ENCODE results near the gene WDR33.

Gene WDR33

DNA sequence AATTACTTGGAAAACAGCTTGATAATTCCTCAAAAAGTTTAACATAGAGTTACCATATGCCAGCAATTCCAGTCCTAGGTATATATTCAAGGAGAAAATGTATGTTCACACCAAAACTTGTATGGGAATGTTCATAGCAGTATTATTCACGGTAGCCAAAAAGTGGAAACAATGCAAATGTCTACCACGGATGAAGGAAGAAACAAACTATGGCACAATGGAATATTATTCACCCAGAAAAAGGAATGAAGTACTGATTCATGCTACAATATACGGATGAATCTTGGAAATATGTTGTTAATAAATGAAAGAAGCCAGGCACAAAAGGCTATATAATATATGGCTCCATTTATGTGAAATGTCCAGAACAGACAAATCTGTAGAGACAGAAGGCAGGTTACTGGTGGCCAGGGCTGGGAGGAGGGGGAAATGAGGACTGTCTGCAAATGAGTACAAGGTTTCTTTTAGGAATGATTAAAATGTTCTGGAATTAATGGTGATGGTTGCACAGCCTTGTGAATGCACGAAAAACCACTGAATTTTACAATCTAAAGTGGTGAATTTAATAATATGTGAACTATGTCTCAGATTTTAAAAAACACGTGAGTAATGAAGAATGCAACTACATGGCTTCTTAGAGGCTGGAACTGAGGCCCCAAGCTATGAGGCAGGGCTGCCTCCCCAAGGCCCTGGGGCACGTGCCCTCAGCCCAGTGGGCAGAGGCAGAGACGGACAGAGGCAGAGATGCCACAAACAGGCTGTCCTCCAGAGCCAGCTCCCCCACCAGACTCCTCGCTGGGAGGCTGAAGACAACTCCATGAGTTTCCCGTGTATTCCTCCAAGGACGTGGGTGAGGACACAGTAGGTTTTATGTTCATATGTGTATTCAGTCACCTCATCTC lies 140.7 kb downstream of the WDR33 start:
- TF ChIP-seq, protein P1, sequence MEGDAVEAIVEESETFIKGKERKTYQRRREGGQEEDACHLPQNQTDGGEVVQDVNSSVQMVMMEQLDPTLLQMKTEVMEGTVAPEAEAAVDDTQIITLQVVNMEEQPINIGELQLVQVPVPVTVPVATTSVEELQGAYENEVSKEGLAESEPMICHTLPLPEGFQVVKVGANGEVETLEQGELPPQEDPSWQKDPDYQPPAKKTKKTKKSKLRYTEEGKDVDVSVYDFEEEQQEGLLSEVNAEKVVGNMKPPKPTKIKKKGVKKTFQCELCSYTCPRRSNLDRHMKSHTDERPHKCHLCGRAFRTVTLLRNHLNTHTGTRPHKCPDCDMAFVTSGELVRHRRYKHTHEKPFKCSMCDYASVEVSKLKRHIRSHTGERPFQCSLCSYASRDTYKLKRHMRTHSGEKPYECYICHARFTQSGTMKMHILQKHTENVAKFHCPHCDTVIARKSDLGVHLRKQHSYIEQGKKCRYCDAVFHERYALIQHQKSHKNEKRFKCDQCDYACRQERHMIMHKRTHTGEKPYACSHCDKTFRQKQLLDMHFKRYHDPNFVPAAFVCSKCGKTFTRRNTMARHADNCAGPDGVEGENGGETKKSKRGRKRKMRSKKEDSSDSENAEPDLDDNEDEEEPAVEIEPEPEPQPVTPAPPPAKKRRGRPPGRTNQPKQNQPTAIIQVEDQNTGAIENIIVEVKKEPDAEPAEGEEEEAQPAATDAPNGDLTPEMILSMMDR (IDR thresholded peaks at IDR 0.05; ENCODE audit: extremely low read depth, missing control alignments) = no peak
- DNase-seq (ENCODE audit: low spot score) = no peak

DNA sequence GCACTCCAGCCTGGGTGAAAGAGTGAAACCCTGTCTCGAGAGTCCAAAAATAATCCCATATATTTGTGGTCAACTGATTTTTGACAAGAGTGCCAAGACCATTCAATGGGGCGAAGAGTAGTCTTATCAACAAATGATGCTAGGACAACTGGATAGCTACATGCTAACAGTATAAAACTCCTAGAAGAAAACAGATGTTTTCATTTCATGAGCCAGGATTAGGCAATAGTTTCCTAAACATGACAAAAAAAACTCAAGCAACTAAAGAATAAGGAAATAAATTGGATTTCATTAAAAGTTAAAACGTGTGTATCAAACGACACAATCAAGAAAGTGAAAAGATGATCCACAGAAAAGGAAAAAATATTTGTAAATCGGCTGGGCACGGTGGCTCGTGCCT lies 141.9 kb downstream of the WDR33 start:
- DNase-seq (ENCODE audit: low spot score) = no peak
- TF ChIP-seq, protein P1 (IDR thresholded peaks at IDR 0.05; ENCODE audit: extremely low read depth, missing control alignments) = no peak

DNA sequence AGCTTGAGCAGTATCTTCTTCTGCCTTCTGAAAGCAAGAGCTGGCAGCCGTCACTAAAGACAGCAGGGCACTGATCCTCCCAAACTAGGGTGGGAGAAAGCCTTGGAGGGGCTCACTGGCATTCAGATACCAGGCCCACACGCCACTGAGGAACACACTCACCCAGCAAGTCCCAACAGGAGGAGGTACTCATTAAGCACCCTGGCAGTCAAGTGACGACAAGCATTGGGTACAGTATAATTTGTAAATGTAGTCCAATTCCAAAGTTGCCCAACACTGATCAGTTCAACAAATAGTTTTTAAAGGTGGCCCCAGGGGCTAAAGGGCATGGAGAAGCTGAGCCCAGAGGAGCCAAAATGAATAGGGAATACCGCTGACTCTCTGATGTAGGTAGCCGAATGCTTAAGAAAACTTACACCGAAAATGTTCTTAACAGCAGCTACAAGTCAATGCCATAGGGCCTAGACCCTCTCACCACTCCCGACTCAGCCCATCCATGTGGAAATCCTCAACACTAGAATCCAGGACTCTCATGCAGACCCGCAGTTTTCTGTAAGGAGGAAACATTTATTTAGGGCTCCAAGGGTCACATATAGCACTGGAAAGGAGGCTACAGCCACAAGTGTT lies 145.6 kb downstream of the WDR33 start:
- DNase-seq (ENCODE audit: low spot score) = no peak
- TF ChIP-seq, protein P1 (IDR thresholded peaks at IDR 0.05; ENCODE audit: extremely low read depth, missing control alignments) = no peak

DNA sequence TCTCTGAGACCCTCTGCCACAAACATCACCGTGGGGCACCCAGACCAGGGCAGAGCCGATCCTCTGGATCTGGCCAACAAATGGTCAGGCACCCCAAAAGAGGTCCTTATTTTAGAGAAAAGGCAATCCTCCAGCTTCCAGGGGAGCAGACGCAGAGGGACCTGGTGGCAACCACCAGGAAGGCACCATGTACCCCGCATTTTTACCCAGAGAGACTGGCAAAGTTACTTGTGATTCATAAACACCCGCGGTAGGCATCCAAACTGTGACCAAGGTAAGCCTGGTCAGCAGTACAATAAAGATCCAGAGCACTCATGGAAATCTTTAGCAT lies 146.1 kb downstream of the WDR33 start:
- no peak for DNase-seq (ENCODE audit: low spot score)

DNA sequence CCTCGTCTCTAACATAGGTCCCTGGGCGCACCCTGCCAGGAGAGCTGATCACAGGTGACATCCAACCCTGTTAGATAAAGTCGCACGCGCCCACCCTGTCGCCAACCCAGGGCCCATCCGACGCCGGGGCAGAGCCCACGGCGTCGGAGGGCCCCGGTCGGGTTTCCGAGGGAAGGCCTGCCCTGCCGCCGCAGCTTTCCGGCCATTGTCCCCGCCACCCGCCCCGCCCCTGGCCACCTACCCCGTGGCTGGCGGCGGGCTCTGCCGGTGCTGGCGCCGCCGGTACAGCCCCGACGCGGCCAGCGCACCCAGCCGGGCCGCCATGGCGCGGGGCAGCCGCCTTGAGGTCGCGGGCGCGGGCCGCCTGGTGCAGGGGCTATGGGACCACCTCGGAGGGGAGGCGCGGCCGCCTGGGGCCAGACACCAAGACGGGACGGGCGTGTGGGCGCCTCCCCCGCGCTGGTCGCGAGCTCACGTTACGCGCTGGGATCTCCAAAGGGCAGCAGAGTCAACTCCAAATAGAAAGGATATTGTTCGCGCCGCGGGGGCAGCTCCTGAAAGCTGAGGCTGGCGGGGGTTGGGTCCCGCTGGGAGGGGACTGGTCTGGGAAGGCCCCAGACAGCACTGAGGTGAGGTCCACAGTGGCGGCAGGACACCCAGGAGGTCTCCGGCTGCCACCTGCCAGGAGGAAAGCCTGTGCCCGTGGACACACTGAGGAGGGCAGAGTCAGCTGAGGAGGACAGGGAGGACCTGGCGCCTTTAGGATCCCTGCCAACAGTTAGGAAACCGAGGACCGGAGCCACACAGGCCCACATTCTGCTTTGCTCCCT lies 146.7 kb downstream of the WDR33 start:
- TF ChIP-seq, protein P1 (IDR thresholded peaks at IDR 0.05; ENCODE audit: extremely low read depth, missing control alignments) = no peak

More for the DNA sequence above, 146.1 kb downstream of the WDR33 start:
- TF ChIP-seq, protein P1 (IDR thresholded peaks at IDR 0.05; ENCODE audit: extremely low read depth, missing control alignments) = no peak

DNA sequence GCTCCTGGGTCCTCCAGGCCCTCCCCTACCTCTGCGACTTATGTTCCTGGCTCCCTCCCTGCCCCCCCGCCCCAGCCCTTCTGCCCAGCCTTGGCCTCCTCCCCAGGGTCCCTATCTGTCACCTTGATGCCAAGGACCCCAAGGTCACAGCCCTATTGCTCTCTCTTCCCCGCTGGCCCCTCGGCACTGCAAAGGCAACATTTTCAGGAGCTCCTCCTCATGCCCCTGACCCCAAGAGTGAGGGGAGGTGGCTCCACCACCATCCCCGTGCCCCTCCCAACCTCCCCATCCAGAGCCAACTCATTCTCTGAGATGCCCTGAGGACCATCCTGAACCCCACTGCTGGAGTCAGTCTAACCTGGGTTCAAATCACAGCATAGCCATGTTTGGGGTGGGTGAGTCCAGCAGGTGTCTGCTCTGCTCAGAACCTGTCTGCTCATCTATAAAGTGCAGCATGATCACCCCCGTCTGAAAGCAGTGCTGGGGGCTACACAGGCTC lies 147.4 kb downstream of the WDR33 start:
- DNase-seq (ENCODE audit: low spot score) = no peak
- TF ChIP-seq, protein P1 (IDR thresholded peaks at IDR 0.05; ENCODE audit: extremely low read depth, missing control alignments) = no peak

More for the DNA sequence above, 146.7 kb downstream of the WDR33 start:
- no peak for DNase-seq (ENCODE audit: low spot score)
